Amniotic epithelial cell (primary cell): ENCODE measurements around the gene OTOS.
A peak's percentile ranks its signal among the peaks of the same experiment; 100 is the strongest.

ENCODE experiments used
- DNase-seq: peaks from one replicate; pipeline ENCODE4 v3.0.0-alpha.2; 2010; ENCODE audit warnings: low read depth

Gene OTOS

GRCh38 chr2:240112914-240113690, 27.4 kb downstream of the OTOS start:
- DNase-seq: no peak

- DNase-seq: no peak
These were observed 29.2 kb downstream of the OTOS start for GRCh38 chr2:240111253-240111652.

- DNase-seq: no peak
These were observed 31.1 kb downstream of the OTOS start for GRCh38 chr2:240109386-240109785.

- DNase-seq: no peak
These were observed 33.0 kb downstream of the OTOS start for GRCh38 chr2:240107477-240107796.

GRCh38 chr2:240106765-240107476, 33.5 kb downstream of the OTOS start:
- no peak for DNase-seq

- DNase-seq: no peak
These were observed 34.5 kb downstream of the OTOS start for GRCh38 chr2:240105982-240106381.

- DNase-seq: no peak
These were observed 37.3 kb downstream of the OTOS start for GRCh38 chr2:240103136-240103535.

- DNase-seq: no peak
These were observed 42.1 kb downstream of the OTOS start for GRCh38 chr2:240098349-240098748.

GRCh38 chr2:240095556-240096523, 44.6 kb downstream of the OTOS start:
- DNase-seq: peak; percentile 6

- no peak for DNase-seq
These were observed 51.2 kb downstream of the OTOS start for GRCh38 chr2:240089306-240089705.
